ENCODE data around the gene TAF13. TPM values are rescaled to one million over a fixed set of nuclear protein-coding genes. Genes with fewer than 3 reads are reported as not detected.
"Not testable (repeated sequence)": the region's sequence is repeated elsewhere in the genome, so short reads cannot be mapped to it uniquely, and the experiment has no call there.

TAF13 gene
- polyA plus RNA-seq, 5 donors = 25.9 to 38.6 (median 33.9) TPM

DNA sequence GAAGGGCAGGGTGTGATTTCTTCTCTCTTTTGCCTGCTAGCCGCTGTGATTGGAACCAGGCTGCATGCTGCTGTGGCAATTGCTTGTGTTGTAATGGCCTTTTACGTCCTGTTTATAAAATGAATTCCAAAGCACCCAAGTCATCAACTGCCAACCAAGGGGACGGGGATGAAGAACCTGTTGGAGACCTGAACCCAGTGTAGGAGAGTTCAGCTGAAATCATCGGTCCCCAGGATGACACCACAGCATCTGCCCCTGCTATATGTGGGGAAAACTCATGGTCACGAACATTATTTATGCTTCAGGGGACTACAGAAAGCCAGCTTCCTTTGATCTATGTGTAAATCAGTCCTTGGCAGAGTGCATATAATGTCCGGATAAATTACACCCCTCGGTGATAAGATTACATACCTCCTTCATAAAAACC lies 18.6 kb upstream of the TAF13 start:
- DNase-seq = no peak

GRCh38 chr1:109091839-109092193 lies 16.0 kb upstream of the TAF13 start:
- no peak for DNase-seq

DNA sequence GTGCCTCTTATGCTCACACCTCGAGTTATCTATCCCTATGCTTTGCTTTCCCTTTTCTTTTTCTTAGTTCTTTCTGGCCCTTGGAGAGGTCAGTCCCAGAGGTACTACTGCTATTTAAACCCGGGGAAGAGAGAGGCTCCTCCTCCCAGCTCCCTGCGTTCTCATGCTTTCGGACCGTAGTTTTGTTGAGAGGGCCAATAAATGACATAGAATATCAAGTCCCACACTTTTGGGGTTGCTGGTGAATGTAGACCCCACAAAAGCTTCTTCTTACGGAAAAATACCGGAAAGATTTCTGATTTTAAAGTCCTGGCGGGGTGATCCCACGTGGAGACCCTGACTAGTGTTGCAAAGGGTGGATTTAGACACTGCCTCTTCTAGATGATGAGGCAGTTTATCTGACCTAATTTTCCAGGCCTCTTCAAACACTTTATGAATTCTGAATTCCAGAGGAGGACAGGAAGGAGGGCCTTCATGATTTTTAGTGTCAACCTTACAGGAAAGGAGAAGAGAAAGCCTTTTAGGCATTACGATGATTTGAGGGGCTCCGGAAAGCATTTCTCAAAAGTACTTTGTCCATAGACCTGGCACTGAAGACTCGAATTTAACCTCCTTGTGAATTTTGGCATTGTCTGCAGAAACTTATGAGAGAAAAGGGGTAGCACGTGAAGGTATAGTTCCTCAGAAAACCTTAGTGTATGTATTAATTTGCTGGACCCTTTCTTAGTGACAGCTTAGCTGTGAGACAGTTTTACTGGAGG lies 15.5 kb upstream of the TAF13 start:
- DNase-seq = peak in 1 of 2 donors; percentile 73

GRCh38 chr1:109090196-109091077 lies 14.6 kb upstream of the TAF13 start, which contains the start of gene TMEM167B:
TSS of gene TMEM167B (plus strand) at chr1:109090764. CDS start at chr1:109090873, 109 bp downstream.
- peak; percentile 89 to 92 for DNase-seq

DNA sequence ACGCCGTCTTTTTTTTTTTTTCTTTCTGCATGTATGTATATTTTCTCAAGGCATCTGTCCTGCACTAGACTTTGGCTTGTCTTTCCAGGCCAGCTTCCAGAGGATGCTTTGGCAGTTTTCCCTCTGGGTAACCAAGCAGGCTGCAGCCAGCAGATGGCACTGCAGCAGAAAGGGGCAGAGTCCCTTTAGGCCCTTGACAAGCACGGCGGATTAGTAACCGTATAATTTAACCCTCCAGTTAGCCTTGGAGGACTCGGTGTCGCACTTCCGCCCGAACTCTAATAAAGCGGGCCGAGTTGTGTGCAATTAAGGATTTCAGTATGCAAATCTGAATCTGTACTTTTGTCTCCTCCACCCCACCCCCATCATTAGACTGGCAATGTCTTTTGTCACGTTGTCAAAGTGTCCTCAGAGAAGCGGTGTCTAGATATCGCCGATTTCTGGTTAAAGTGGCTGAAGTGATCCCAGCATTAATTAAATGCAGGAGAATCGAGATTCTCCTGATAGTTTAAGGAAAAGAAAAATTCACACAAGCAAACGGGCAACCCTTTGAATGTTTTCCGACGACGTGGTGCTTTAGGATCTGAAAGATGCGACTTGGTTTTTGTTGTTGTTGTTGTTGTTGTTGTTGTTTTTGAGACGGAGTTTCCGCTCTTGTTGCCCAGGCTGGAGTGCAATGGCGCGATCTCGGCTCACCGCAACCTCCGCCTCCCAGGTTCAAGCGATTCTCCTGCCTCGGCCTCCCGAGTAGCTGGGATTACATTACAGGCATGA lies 13.6 kb upstream of the TAF13 start:
- peak in 1 of 2 donors; percentile 56 for DNase-seq

GRCh38 chr1:109084563-109085517 lies 9.0 kb upstream of the TAF13 start:
- no peak for DNase-seq

DNA sequence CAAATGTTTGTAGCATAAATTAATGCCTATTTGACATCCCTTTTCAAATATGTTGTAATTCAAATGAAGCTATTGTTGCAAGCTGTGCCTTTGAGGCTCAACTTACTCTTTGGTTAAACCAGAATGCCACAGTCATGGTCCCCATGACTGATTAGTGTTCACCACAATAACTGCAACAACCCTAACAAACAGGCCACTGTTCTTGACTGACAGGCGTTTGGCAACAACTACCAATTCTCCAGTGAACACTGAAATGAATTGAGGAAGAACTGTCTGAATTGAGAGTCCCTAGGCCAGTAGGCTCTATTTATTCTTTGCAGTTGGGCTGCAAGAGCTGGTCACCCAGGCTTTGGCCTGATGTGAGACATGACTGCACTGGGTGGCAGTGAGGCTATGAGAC lies 8.1 kb upstream of the TAF13 start:
- DNase-seq = no peak

DNA sequence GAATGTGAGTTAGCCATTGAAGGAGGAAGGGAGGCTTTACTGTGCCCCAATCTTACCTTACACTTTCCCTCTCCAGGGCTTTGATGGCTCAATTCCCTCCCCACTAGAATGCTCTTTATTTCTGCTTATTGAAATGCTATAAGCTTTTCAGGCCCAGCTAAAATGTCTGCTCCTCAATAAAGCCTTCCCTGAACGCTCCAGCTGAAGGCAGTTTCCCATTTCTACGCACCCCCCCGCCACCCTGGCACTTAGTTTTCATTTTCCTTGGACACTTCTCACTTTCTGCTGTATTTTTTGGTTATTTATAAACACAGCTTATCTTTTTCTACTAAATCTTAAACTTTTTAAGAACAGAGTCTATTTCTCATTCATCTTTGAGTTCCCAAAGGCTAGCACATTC lies 7.7 kb upstream of the TAF13 start:
- no peak for DNase-seq

- no peak for DNase-seq
Observed at GRCh38 chr1:109080441-109081082, 4.8 kb upstream of the TAF13 start.

- no peak for DNase-seq
Observed at GRCh38 chr1:109079240-109079622, 3.4 kb upstream of the TAF13 start.

DNA sequence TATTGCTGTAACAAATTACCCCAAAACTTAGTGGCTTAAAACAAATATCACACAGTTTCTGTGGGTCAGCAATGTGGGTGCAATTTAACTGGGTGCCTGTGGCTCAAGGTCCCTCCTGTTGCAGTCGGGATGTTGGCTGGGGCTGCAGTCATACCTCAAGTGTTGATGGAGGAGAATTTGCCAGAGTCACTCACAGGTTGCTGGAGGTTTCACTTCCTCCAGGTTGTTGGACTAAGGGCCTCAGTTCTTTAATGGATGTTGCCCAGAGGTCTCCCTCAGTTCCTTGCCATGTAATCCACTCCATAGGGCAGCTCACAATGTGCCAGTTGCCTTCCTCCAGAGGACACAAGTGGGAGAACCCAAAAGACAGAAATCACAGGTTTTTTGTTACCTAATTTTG lies 2.5 kb upstream of the TAF13 start:
- no peak for DNase-seq

- DNase-seq = no peak
Observed at GRCh38 chr1:109069294-109069693, 6.5 kb downstream of the TAF13 start.

DNA sequence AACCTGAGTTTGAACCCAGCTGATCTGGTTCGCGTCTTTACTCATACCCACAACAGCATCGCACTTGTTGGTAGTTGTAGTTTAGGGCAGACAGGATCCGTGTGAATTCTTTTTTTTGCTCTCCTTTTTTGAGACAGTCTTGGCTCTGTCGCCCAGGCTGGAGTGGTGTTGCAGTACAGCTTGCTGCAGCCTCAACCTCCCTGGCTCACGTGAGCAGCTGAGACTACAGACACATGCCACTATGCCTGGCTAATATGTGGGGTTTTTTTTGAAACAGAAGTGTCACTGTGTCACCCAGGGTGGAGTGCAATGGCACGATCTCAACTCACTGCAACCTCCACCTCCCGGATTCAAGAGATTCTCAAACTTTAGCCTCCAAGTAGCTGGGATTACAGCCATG lies 7.9 kb downstream of the TAF13 start:
- DNase-seq = no peak

DNA sequence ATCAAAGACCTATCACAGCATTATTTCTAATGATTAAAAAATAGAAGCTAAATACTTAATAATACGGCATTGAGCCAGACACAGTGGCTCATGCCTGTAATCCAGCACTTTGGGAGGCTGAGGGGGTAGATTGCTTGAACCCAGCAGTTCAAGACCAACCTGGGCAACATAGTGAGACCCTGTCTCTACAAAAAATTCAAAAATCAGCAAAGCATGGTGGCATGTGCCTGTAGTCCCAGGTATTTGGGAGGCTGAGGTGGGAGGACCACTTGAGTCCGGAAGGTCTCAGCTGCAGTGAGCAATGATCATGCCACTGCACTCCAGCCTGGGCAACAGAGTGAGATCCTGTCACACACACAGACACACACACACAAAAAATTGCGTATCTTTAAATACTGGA lies 10.7 kb downstream of the TAF13 start:
- no peak for DNase-seq

DNA sequence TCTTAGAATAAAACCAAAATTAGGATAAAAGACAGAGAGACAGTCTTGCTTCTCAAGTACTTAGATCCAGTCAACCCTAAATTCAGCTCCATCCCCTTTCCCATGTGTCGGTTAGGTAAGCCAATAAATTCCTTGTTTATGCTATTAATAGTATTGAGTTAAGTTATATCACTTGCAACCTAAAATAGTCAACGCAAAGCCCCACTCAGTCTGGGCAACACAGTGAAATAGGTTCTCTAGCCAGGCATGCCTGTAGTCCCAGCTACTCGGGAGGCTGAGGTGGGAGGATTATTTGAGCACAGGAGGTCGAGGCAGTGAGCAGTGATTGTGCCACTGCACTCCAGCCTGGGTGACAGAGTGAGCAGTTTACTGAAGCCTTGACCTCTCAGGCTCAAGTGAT lies 14.6 kb downstream of the TAF13 start:
- no peak for DNase-seq

DNA sequence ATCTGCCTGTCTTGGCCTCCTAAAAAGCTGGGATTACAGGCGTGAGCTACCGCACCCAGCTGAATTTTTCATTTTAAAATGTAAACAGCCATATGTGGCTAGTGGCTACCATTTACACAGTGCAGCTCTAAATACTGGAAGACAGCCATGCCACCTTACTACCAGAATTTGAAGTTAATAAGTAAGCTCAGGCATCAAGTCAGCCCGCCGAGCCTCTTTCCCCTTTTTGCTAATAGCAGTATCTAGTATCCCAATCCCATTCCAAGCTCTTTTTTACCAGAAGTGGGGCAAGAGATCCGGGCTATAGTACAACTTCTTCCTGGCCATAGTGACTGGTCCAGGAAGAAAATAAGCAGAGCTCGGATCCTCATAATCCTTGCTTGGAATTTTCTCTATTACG lies 15.1 kb downstream of the TAF13 start:
- no peak for DNase-seq

DNA sequence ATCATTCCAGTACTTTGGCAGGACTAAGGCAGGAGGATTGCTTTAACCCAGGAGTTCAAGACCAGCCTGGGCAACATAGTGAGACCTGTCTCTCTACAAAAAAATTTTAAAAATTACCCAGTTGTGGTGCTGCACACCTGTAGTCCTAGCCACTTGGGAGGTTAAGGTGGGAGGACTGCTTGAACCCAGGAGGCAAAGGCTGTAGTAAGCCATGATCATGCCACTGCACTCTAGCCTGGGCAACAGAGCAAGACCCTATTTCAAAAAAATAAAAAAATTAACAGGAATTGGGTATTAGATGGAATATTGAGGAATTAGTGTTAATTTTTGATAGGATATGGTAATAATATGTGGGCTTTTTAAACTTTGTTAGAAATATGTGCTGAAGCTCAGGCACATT lies 16.8 kb downstream of the TAF13 start:
- DNase-seq = no peak

GRCh38 chr1:109056064-109056463 lies 19.7 kb downstream of the TAF13 start:
- no peak for DNase-seq

GRCh38 chr1:109052145-109052544 lies 23.7 kb downstream of the TAF13 start:
- DNase-seq = not testable (repeated sequence)

- no peak for DNase-seq
Observed at GRCh38 chr1:109050228-109050995, 25.4 kb downstream of the TAF13 start.
